CD4-positive, alpha-beta T cell treated with Interferon gamma for 1 hour (primary cell): ENCODE measurements around the gene CORO2B.

Experiments
- DNase-seq: peaks from one replicate; pipeline ENCODE4 v3.0.0-alpha.2; 2020

CORO2B gene

DNA sequence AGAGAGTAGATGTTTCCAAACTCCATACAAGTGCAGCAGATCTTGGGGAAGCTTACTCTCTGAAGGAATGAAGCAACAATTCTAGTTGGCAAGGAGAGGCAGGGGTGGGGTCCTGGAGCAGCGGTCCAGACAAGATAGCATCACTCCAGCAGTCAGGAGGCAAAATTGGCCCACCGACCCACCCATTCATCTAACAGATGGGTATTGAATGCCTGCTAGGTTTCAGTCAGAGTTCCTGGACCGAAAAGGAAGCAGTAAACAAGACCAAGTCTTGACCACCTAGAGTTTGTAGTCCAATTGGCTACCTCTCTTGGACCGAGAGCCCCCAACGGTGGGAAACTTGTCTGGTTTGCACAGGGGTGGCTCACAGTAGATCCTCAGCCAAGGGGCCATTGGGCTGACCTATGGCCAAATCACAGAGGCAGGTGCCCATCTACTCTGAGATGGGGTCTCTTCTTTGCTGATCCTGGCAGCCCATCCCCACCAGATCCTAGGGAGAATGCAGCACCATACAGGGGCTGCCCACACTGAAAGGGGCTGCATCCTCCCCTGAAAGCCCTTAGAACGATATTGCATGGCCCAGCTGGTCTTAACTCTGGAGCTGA lies 74.3 kb downstream of the CORO2B start:
- DNase-seq, result no peak

DNA sequence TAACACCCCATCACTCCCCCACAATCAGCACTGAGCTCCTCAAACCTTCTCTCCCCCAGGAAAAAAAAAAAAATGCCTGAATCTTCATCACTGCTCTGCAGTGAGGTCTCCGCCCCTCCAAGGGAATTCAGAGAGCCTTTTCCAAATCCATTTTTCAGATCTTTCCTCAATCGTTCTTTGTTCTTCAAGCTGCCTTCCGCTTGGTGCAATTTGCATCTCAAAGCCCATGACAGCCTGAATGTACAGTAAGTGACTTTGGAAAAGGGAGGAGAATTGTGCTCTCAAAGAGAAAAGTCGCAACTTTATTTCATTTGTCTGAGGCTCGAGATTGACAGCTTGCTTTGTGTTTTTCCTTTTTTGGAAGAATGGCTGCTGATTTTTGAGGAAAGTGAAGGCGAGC lies 75.0 kb downstream of the CORO2B start:
- DNase-seq, result no peak

DNA sequence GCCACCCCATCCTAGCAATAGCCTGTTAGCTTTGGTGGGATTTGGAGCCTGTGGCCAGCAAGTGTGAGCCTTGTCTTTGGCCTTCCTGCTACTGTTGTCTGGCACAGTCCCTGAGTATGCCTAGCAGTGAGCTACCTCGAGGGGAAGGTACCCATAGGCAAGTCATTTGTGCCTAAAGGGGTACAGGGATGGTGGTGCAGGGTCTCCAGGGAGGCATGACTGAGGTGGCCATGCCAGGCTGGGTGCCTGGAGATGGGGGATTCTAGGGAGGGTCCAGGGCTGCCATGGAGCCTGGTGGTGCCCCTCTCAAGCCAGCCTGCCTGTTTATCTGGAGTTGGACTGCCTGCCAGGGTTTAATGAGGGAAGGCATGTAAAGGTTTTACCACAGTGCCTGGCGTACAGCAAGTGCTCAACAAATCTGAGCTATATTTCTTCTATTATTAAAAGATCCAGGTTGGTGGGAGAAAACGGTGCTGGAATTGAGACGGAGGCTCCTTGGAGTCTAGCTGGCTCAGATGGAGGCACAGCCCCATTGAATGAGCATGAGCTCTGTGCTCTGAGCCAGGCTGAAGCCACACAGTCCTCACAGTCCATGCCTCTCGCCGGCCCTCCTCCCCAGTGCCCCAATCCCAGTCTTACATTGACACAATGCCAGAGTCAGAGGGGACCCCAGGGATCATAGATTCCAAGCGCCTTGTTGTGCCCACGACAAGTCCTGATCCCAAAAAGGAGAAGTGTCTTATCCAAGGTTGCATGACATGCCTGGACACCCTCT lies 76.2 kb downstream of the CORO2B start:
- DNase-seq, result no peak

GRCh38 chr15:68655686-68656437 lies 77.1 kb downstream of the CORO2B start:
- no peak for DNase-seq

- DNase-seq, result no peak
These were observed 77.6 kb downstream of the CORO2B start for GRCh38 chr15:68656438-68656739.

DNA sequence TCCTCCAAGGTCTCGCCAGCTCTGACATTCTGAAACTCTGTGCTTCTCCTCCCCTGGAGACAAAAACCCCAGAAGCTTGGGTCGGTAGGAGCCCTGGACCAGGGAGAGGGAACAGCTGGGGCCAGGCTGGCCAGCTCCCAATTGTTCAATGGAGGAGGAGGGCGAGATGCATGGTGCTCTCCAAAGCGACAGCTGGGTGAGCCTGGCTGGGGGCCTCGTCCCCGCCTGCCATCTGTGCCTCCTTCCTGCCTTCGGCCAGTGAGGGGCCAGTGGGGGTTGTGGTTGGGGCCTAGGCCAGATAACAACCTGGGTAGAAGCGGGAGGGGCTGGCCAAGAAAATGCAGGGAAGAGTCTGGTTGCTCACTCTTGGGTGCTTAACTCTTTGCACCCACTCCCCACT lies 79.4 kb downstream of the CORO2B start:
- DNase-seq, result no peak

DNA sequence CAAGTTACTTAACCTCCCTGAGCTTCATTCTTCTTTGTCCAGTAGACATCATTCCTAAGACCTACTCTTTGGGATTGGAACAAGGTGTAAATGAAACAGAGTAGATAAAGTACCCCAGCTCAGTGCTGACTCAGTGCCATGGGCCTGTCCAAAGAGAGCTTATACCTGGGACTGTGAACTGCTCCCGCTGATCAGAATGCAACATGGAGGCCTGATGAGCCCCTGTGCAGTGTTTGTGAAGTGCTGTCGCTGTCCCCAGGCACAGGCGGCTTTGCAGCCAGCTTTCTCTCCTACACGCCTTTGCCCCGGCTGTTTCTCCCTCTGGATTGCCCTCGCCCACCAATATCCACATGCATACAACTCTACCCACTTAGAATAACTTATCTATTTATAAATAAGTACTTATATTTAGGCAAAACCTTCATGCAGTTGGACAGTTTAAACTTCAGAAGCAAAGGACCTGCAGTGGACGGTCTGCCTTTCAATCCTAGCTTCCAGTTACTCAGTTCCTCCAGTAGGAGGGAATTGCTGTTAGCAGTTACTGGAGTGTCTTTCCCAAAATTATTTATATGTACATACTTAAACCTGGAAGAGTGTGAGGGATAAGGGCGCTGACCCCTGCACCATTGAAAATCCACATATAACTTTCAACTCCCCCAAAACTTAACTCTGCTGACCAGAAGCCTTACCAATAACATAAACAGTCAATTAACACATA lies 80.0 kb downstream of the CORO2B start:
- no peak for DNase-seq

GRCh38 chr15:68663526-68663925 lies 84.7 kb downstream of the CORO2B start:
- DNase-seq, result no peak

DNA sequence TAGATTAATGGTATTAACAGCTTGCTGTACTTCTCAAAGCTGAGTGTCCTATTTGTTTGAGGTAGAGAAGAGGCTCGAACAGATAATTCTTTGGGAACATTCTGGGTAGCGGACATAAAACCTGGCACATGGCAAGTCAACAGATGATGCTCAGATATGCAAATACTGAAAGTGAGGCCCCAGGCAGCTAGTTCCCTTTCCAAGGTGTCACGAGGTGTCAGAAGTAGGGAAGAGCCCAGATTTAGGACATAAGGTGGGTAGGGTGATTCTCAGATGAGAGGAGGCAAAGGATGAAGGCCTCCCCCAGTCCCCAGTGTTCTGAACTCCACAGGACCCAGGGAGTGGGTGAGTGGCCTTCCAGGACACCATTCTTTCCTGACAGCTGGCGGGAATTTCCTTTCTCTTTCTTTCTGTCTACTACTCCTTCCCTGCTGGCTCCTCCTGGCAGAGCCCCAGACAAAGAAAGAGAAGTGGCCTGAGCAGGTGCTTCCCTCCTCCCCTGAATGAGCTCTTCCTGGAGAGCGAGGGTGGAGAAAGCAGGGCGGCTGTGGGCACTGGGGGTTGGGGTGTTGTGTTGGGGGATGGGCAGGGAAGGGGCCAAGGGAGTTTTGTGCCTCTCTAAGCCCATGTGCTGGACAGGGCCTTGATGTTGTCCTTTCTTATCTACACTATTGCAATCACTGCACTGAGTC lies 87.5 kb downstream of the CORO2B start:
- no peak for DNase-seq

- DNase-seq, result no peak
These were observed 88.1 kb downstream of the CORO2B start for GRCh38 chr15:68666812-68667450.

GRCh38 chr15:68667800-68668625 lies 89.2 kb downstream of the CORO2B start:
- DNase-seq, result no peak

- DNase-seq, result no peak
These were observed 90.3 kb downstream of the CORO2B start for GRCh38 chr15:68668926-68669600.

DNA sequence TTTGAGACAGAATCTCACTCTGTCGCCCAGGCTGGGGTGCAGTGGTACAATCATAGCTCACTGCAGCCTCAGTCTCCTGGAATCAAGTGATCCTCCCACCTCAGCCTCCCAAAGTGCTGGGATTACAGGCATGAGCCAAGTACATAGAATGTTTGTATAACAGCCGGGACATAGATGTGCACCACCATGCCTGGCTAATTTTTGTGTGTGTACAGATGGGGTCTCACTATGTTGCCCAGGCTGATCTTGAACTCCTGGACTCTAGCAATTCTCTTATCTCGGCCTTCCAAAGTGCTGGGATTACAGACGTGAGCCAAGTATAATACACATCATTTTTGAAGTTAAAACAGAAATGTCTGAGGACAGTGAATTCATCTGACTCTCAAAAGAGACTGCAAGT lies 93.5 kb downstream of the CORO2B start:
- no peak for DNase-seq

GRCh38 chr15:68672781-68673205 lies 94.0 kb downstream of the CORO2B start:
- no peak for DNase-seq

- no peak for DNase-seq
These were observed 96.2 kb downstream of the CORO2B start for GRCh38 chr15:68674975-68675374.

GRCh38 chr15:68676011-68676605 lies 97.3 kb downstream of the CORO2B start:
- no peak for DNase-seq

DNA sequence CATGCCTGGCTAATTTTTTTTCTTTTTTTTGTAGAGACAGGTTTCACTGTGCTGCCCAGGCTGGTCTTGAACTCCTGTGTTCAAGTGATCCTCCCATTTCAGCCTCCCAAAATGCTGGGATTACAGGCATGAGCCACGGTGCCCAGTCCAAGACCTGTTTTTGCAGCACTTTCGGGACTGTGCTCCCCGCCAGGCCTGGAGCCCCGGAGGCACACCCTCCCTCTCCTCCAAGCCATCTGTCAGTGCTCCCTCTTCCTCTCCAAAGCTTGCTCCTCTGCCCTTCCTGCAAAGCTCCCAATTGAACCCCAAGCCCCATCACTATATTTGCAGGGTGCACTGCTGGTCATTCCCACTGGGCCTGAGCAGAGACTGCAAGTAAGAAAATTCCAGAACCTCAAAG lies 98.1 kb downstream of the CORO2B start:
- DNase-seq, result no peak

- no peak for DNase-seq
These were observed 99.2 kb downstream of the CORO2B start for GRCh38 chr15:68677996-68678395.

- no peak for DNase-seq
These were observed 100.0 kb downstream of the CORO2B start for GRCh38 chr15:68678746-68679145.

GRCh38 chr15:68679161-68679560 lies 100.4 kb downstream of the CORO2B start:
- no peak for DNase-seq
